HCT116 (cell line): Measurements from ENCODE around the gene TEX19. TPM values are rescaled to one million over a fixed set of nuclear protein-coding genes. Genes with fewer than 3 reads are reported as not detected.

Experiments
- ATAC-seq: fragments of 200-7000 bp; cut with Tn5 transposase; 2 replicates; pipeline ENCODE4 v1.9.1; 2020; ENCODE audit warnings: mild to moderate bottlenecking, moderate library complexity
- BruUV-seq: library from RNA; stranded (reverse); fragments of 400-500 nt; replicated peaks from 2 replicates; lab custom pipeline; 2021; lab: Mats Ljungman, UMichigan
- CTCF ChIA-PET: fragments of 300-600 bp; sonication (Branson Sonifier 250); formaldehyde crosslinking; loops from one replicate; lab custom pipeline; 2021; ENCODE audit warnings: antibody characterized with exemption; lab: Charles Lee
- POLR2A ChIA-PET: fragments of 300-600, 350-600 bp; sonication (Branson Sonifier 250); formaldehyde crosslinking; loops from one replicate; lab custom pipeline; 2021; ENCODE audit warnings: antibody characterized with exemption; lab: Charles Lee
- RAD21 ChIA-PET, 2 experiments: fragments of 300-600 bp; sonication (Branson Sonifier 250); formaldehyde crosslinking; loops; one replicate each; lab custom pipeline; 2023; ENCODE audit warnings: low total read pairs in 2 of 2; ENCODE audit not compliant: uncharacterized antibody in 2 of 2, unreplicated experiment in 2 of 2, low non-redundant PET in 1 of 2; lab: Charles Lee
- DNase-seq: peaks from one replicate; pipeline ENCODE4 v3.0.0-alpha.2; 2010; ENCODE audit warnings: low read depth, low spot score
- H2AFZ ChIP-seq: fragments of 200-600 bp; shearing (Covaris generic), sonication (generic); 2 replicates; pipeline ENCODE4 v1.6.1; 2017; ENCODE audit warnings: low read depth, mixed run types, mixed read lengths, antibody characterized with exemption, low read length; ENCODE audit not compliant: poor library complexity, severe bottlenecking
- H3K27ac ChIP-seq: 2 replicates; pipeline ENCODE4 v1.5.1; 2012; ENCODE audit warnings: low read depth, low read length
- H3K27me3 ChIP-seq: fragments of 200-600 bp; sonication (generic); 2 replicates; pipeline ENCODE4 v1.6.1; 2016; ENCODE audit warnings: mixed run types, low read length, mixed read lengths; ENCODE audit not compliant: insufficient read depth
- H3K36me3 ChIP-seq, 2 experiments: fragments of 200-500 bp in 1 of 2; fragments of 200-600 bp in 1 of 2; sonication (Bioruptor generic) in 1 of 2; sonication (generic) in 1 of 2; 2 replicates each; pipeline versions ENCODE4 v1.5.1 to v1.6.1; 2014 to 2016; ENCODE audit warnings: low read length in 2 of 2, inconsistent platforms in 1 of 2, mixed read lengths in 1 of 2, mixed run types in 1 of 2; ENCODE audit not compliant: insufficient read depth in 2 of 2, control insufficient read depth in 1 of 2
- H3K4me1 ChIP-seq, 2 experiments: fragments of 200-600 bp in 1 of 2; sonication (generic) in 1 of 2; 2 replicates each; pipeline versions ENCODE4 v1.5.1 to v1.6.1; 2012 to 2017; ENCODE audit warnings: low read length in 2 of 2, inconsistent platforms in 1 of 2, mild to moderate bottlenecking in 1 of 2, mixed read lengths in 1 of 2, mixed run types in 1 of 2, moderate library complexity in 1 of 2; ENCODE audit not compliant: insufficient read depth in 2 of 2, control insufficient read depth in 1 of 2
- H3K4me2 ChIP-seq: fragments of 200-600 bp; sonication (generic); 2 replicates; pipeline ENCODE4 v1.6.1; 2017; ENCODE audit warnings: mixed run types, low read length, mixed read lengths
- H3K4me3 ChIP-seq, 2 experiments: fragments of 200-600 bp in 1 of 2; sonication (generic) in 1 of 2; replicated peaks in 1 of 2; 2 replicates each; pipeline ENCODE4 v1.5.1; 2011 to 2016; ENCODE audit warnings: low read length in 2 of 2, control low read depth in 1 of 2, low read depth in 1 of 2, mild to moderate bottlenecking in 1 of 2, mixed read lengths in 1 of 2, mixed run types in 1 of 2
- H3K79me2 ChIP-seq: fragments of 200-600 bp; sonication (generic); 2 replicates; pipeline ENCODE4 v1.6.1; 2017; ENCODE audit warnings: mild to moderate bottlenecking, mixed run types, low read length, moderate library complexity, mixed read lengths; ENCODE audit not compliant: insufficient read depth
- H3K9ac ChIP-seq: fragments of 200-600 bp; sonication (generic); 2 replicates; pipeline ENCODE4 v1.6.1; 2016; ENCODE audit warnings: low read length, mixed read lengths
- H3K9me2 ChIP-seq: fragments of 200-600 bp; sonication (generic), shearing (Covaris generic); 2 replicates; pipeline ENCODE4 v1.6.1; 2017; ENCODE audit warnings: mixed run types, mild to moderate bottlenecking, moderate library complexity; ENCODE audit not compliant: insufficient read depth
- H3K9me3 ChIP-seq, 2 experiments: fragments of 200-500 bp in 1 of 2; fragments of 200-600 bp in 1 of 2; sonication (Bioruptor generic) in 1 of 2; sonication (generic) in 1 of 2; 2 replicates each; pipeline ENCODE4 v1.6.1; 2014 to 2017; ENCODE audit warnings: low read length in 2 of 2, mixed read lengths in 2 of 2, inconsistent platforms in 1 of 2, low read depth in 1 of 2, mild to moderate bottlenecking in 1 of 2, mixed run types in 1 of 2, moderate library complexity in 1 of 2; ENCODE audit not compliant: control insufficient read depth in 1 of 2, insufficient read depth in 1 of 2
- H4K20me1 ChIP-seq: fragments of 200-600 bp; sonication (generic), shearing (Covaris generic); 2 replicates; pipeline ENCODE4 v1.6.1; 2017; ENCODE audit warnings: mixed run types, mild to moderate bottlenecking, moderate library complexity; ENCODE audit not compliant: insufficient read depth
- CEBPB ChIP-seq: IDR thresholded peaks from 2 replicates; pipeline ENCODE4 v1.6.1; 2012; ENCODE audit warnings: low read depth
- JUND ChIP-seq: IDR thresholded peaks from 2 replicates; pipeline ENCODE4 v1.6.1; 2012
- TCF7L2 ChIP-seq: IDR thresholded peaks from 2 replicates; pipeline ENCODE4 v1.7.0; 2011; ENCODE audit warnings: borderline replicate concordance, inconsistent platforms; ENCODE audit not compliant: insufficient read depth, insufficient read length; ENCODE audit errors: extremely low read depth
- intact Hi-C: fragments of 100-400 bp; cut with micrococcal nuclease; formaldehyde crosslinking; loops from 2 replicates; pipeline ENCODE4 v1.10.0; 2022
- total RNA-seq: library from RNA; stranded (reverse); gene quantifications from one replicate; pipeline ENCODE4 v1.2.1, GENCODE V29; 2021; ENCODE audit not compliant: unreplicated experiment

TEX19 gene
- total RNA-seq, 1 experiment from 2014 or later: 2.1 TPM

DNA sequence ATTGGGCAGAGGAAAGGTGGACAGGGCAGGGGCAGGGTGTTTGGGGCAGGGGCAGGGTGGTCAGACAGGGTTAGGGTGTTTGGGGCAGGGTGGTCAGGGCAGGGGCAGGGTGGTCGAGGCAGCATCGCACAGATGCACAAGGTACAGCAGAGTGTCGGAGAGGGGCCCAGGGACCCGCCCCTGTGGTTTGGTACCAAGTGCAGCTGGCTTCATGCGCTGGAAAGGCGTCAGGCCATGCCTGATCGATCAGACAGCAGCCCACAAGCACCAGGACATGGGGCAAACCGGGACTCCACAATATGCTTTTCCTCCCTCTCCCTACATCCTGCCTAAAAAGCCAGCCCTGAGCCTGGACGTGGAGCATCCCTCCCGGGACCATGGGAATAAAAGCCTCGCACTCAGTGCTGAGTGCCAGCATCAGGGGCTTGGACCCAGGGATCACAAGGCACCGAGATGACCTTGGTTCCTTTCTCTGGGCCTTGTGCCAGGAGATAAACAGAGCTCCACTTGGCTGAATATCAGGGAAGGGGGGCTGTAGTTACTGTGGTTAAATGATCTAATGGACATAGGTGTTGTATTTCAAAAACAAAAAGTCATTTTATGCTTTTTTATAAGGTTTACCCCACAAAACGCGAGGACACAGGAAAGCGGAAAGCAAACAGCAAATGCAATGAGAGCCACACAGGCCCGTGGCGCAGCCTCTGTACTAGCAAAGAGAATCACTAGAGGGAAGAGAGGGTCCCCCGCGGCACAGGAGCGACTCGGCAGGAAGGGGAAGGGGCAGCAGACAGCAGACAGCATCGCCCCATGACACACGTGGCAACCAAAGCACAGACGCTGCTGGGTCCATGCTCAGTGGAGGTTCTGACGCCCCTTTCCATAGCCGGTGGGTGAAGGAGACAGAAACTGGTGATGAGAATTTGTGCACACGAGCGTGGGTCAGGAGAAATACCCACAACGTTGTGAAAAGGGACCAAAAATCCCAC lies 53.8 kb downstream of the TEX19 start:
- BruUV-seq: no TSS peak
- Histone ChIP-seq H3K9me3 (no peaks in the 10 kb centered on the region), H3K79me2 (no peaks in the 10 kb centered on the region; the same call in 1 of the 2 replicates), H3K4me1 (peaks cover 5 to 12% of the 10 kb centered on the region in 2 experiments), H3K4me3 (no peak overlapping the region), H3K36me3 (peaks cover 0 to 7% of the 10 kb centered on the region in 2 experiments; a peak in 2 of 4 replicates), H3K9ac (no peak overlapping the region), H2AFZ (no peak overlapping the region), H4K20me1 (peaks cover 6% of the 10 kb centered on the region; the same call in 1 of the 2 replicates), H3K9me2 (no peaks in the 10 kb centered on the region), H3K27me3 (no peaks in the 10 kb centered on the region), H3K27ac (no peak overlapping the region), H3K4me2 (no peak overlapping the region)
- DNase-seq: no peak
- intact Hi-C loops: loop anchor here (10.0 kb wide), 2 partner anchors 142 to 378 kb away; partner anchors contain the start of genes DCXR and RAC3
- no peak for ATAC-seq
- ChIA-PET CTCF (interaction anchor here (2.0 kb wide), 1 partner anchor 56 kb away, joined by 7 read pairs; no protein-coding TSS in a partner anchor), POLR2A (no interaction called here), RAD21 (interaction anchor here in 1 of 2 experiments (0.5 kb wide), 1 partner anchor 120 kb away, joined by 7 read pairs; no protein-coding TSS in a partner anchor)
- TF ChIP-seq TCF7L2: peak; percentile 23
- no peak for TF ChIP-seq JUND
- TF ChIP-seq CEBPB: no peak

Other genes starting within 250 kb of the TEX19 start
- gene CCDC57, start 146.4 kb upstream of the TEX19 start, total RNA-seq: 143 TPM
- 445 TPM for gene SLC16A3, start 130.2 kb upstream of the TEX19 start, total RNA-seq
- 176 TPM for gene CSNK1D, start 85.5 kb upstream of the TEX19 start, total RNA-seq
- gene CD7, start 41.6 kb upstream of the TEX19 start, total RNA-seq: 0.61 TPM
- gene SECTM1, start 25.5 kb upstream of the TEX19 start, total RNA-seq: 6.8 TPM
- not detected for gene UTS2R, start 12.5 kb downstream of the TEX19 start, total RNA-seq
- gene HEXD, start 59.1 kb downstream of the TEX19 start, total RNA-seq: 45.2 TPM
- 53.6 TPM for gene OGFOD3, start 59.3 kb downstream of the TEX19 start, total RNA-seq
- gene CYBC1, start 91.5 kb downstream of the TEX19 start, total RNA-seq: 95.4 TPM
- gene NARF, start 99.5 kb downstream of the TEX19 start, total RNA-seq: 91.8 TPM
- 122 TPM for gene FOXK2, start 160.5 kb downstream of the TEX19 start, total RNA-seq